ENCODE results near the gene PRM3.
A peak's percentile ranks its signal among the peaks of the same experiment; 100 is the strongest.

Gene PRM3

GRCh38 chr16:11272921-11273720, at the start of gene PRM3:
PRM3 (minus strand) TSS chr16:11273629; CDS start chr16:11273595, 34 bp downstream.
- DNase-seq: no peak

GRCh38 chr16:11322823-11323222, 49.4 kb upstream of the PRM3 start:
- DNase-seq: no peak

- no peak for DNase-seq
These were observed 48.2 kb upstream of the PRM3 start for GRCh38 chr16:11321662-11322061.

- DNase-seq: no peak
These were observed 46.7 kb upstream of the PRM3 start for GRCh38 chr16:11320170-11320569.

GRCh38 chr16:11319529-11320146, 46.2 kb upstream of the PRM3 start:
- no peak for DNase-seq

GRCh38 chr16:11318817-11319216, 45.4 kb upstream of the PRM3 start:
- DNase-seq: no peak

- no peak for DNase-seq
These were observed 43.0 kb upstream of the PRM3 start for GRCh38 chr16:11316331-11317015.

GRCh38 chr16:11315510-11315909, 42.1 kb upstream of the PRM3 start:
- no peak for DNase-seq

- no peak for DNase-seq
These were observed 41.0 kb upstream of the PRM3 start for GRCh38 chr16:11314309-11314894.

- no peak for DNase-seq
These were observed 40.3 kb upstream of the PRM3 start for GRCh38 chr16:11313493-11314308.

- peak; percentile 38 for DNase-seq
These were observed 39.5 kb upstream of the PRM3 start for GRCh38 chr16:11312718-11313492.

- no peak for DNase-seq
These were observed 37.6 kb upstream of the PRM3 start for GRCh38 chr16:11310997-11311561.

- DNase-seq: no peak
These were observed 37.2 kb upstream of the PRM3 start for GRCh38 chr16:11310634-11310977.

GRCh38 chr16:11309895-11310633, 36.6 kb upstream of the PRM3 start:
- DNase-seq: no peak

- DNase-seq: no peak
These were observed 35.3 kb upstream of the PRM3 start for GRCh38 chr16:11308493-11309283.

GRCh38 chr16:11307639-11308492, 34.4 kb upstream of the PRM3 start:
- no peak for DNase-seq

- DNase-seq: no peak
These were observed 33.7 kb upstream of the PRM3 start for GRCh38 chr16:11306997-11307638.

- DNase-seq: no peak
These were observed 33.0 kb upstream of the PRM3 start for GRCh38 chr16:11306381-11306780.

All from COR-L47 (cell line).